Measurements from ENCODE around the gene GMDS. TPM values are rescaled to one million over a fixed set of nuclear protein-coding genes. Genes with fewer than 3 reads are reported as not detected.

The GMDS gene
- total and polyA plus RNA-seq, 2 of the 13 experiments (the other 11 are each of a cell fraction or from before 2014, with no cell fraction given), result 64.4 to 112 TPM

GRCh38 chr6:1821164-1821512, 424.3 kb downstream of the GMDS start (continued):
- TF ChIP-seq ZNF281 (CRISPR knock-in tag; IDR thresholded peaks at IDR 0.05; ENCODE audit: borderline replicate concordance), result no peak
- TF ChIP-seq ZNF512B (CRISPR knock-in tag; IDR thresholded peaks at IDR 0.05; ENCODE audit: borderline replicate concordance), result no peak
- TF ChIP-seq ZNF776 (CRISPR knock-in tag; IDR thresholded peaks at IDR 0.05), result no peak
- no peak for TF ChIP-seq FOXO4 (CRISPR knock-in tag; conservative IDR thresholded peaks at IDR 0.05)
- TF ChIP-seq HIVEP1 (CRISPR knock-in tag; IDR thresholded peaks at IDR 0.05), result no peak
- no peak for TF ChIP-seq TBX3 (IDR thresholded peaks at IDR 0.05; ENCODE audit: borderline replicate concordance)
- no peak for TF ChIP-seq ZNF430 (CRISPR knock-in tag; IDR thresholded peaks at IDR 0.05)
